GM15510 (cell line): ENCODE measurements around the gene CSF1.

Experiments used
- POLR2A ChIP-seq: IDR thresholded peaks from 3 replicates; pipeline ENCODE4 v1.6.1; 2011; ENCODE audit warnings: borderline replicate concordance; ENCODE audit not compliant: insufficient read length; ENCODE audit errors: extremely low read depth

Gene CSF1

GRCh38 chr1:109907190-109907774 is 3.4 kb upstream of the CSF1 start:
- no peak for TF ChIP-seq POLR2A

DNA sequence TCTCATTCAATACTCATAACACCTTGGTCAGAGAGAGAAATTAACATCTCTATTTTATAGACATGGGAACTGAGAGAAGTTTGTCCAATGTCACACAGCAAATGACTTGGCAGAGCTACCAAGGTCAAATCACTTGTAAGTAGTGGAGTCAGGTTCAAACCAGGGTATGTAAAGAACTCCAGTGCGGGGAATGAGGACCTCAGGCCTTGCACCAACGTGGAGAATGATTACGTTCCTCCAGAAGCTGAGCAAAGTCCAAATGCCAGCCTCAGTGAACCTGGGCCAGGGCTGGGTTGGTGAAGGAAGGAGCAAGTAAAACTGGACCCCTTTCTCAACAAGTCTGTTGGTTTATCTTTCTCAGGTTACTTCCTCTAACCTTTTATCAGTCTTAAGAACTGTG is 1.8 kb upstream of the CSF1 start:
- TF ChIP-seq POLR2A: no peak

- TF ChIP-seq POLR2A: no peak
Observed at GRCh38 chr1:109909561-109909960, 1.1 kb upstream of the CSF1 start.

DNA sequence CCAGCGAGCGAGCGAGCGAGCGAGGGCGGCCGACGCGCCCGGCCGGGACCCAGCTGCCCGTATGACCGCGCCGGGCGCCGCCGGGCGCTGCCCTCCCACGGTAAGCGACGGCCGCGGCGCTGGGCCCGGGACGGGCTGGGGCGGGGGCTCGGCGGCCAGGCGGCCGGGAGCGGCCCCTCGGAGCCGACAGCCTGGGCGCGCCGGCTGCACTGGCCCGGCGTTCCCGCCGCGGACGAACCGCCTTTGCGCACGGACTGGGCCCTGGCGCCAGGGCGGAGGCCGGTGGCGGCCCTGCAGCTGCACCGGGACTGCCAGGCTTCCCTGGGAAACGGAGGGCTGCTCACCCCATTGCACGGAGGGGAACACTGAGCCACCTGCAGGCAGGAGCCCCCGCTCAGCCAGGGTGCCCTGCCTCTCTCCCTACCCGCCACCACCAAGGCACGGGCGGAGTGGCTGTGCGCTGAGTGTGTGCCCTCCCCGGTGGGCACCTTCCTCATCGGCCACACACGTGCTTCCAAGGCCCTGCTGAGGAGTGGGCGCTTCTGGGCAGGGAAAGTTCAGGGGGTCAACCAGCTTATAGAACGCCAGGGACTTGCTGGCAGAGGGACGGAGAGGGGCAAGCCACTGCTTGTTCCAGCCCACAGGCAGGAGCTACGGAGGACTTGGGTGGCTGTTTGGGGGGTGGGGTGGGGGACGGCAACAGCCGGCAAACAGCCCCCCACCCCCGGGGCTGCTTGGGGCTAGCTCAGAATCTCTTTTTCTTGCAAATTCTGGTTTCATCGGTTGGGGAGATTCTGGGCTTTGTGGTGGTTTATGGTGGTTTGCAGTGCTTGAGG is 532 bp downstream of the CSF1 start:
- no peak for TF ChIP-seq POLR2A

DNA sequence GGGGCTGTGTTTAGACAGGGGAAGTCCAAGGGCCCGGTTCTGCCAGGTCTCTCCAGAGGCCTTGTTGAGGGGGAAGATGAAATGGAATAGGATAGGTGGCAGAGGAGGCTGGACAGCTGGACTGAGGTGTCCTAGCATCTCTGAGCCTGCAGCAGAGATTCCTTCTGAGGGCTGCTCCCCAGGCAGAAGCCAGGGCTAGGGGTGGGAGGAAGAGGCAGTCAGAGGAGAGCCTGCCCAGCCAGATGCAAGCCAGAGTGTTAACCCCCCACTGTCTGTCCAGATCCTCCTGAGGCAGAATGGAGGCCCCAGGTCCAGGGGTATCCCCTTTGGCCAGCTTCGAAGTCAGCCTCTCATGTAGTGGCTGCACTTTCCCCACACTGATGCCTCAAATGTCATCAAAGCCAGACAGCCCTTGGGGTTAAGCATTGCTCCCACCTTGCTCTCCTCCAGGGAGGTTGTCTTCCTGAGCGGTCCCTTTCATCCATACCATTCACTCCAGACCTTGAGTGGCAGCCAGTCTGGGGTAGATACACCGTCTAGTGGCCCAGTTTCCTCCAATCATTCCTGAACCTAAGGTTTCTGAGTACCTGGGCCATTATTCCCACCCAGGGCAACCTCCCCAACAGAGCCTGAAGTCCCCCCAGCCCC is 1.7 kb downstream of the CSF1 start:
- no peak for TF ChIP-seq POLR2A

GRCh38 chr1:109912873-109913272 is 2.2 kb downstream of the CSF1 start:
- no peak for TF ChIP-seq POLR2A

GRCh38 chr1:109913360-109913879 is 2.8 kb downstream of the CSF1 start:
- no peak for TF ChIP-seq POLR2A

DNA sequence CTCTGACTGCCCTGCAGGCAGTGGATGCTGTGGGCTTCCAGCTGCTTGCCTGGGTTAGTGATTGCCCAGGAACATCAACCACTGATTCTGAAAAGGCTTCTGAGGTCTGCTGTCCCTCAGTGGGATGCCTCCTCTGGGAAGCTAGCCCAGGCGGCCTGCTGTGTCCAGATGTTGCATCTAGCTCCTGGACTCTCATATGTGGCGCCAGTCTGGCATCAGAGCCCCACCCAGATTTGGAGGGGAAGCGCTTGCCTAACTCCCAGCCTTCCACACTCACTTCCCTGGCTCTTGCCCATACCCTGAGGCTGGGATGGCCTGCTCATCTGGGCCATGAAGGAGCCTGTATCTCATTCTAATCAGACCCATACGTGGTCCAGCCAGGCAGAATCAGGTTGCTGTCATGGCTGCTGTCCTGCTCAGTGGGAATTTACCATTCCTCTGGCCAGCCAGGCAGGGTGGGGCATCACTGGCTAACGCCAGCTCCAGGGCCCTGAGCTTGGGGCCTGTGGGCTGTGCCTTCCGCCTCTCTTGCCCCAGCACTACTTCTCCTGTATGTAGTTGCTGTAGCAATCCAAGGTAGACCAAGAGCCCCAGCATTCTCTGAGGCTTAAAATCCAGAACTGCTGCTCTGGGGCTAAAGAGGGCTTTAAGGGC is 4.1 kb downstream of the CSF1 start:
- TF ChIP-seq POLR2A: no peak

GRCh38 chr1:109917051-109917767 is 6.6 kb downstream of the CSF1 start:
- no peak for TF ChIP-seq POLR2A

GRCh38 chr1:109917768-109918606 is 7.3 kb downstream of the CSF1 start:
- no peak for TF ChIP-seq POLR2A

GRCh38 chr1:109918671-109919070 is 8.0 kb downstream of the CSF1 start:
- TF ChIP-seq POLR2A: no peak

GRCh38 chr1:109919303-109919702 is 8.7 kb downstream of the CSF1 start:
- no peak for TF ChIP-seq POLR2A

DNA sequence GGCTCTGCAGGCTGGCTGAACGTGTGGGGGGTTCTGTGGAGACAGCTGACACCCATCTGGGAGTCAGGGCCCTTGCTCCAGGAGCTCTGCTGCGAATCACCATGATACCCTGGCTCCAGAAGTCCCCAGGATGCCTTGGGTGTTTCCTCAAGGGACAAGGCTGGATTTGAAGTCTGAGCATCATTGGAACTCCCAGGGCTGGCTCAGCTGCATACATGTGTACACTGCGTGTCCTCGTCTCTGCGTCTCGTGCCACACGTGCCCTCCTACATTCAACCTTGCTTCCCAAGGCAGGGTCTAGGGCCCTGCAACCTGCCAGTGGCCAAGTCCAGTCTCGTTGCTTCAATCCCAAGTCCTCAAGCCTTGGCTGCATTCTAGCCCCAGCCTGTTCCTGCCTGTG is 11.7 kb downstream of the CSF1 start:
- TF ChIP-seq POLR2A: no peak
